Caki2 (cell line): ENCODE measurements around the gene USP2. TPM values are rescaled to one million over a fixed set of nuclear protein-coding genes. Genes with fewer than 3 reads are reported as not detected.
A peak's percentile ranks its signal among the peaks of the same experiment; 100 is the strongest.

Source experiments
- DNase-seq: peaks from one replicate; pipeline ENCODE4 v3.0.0-alpha.2; 2015; ENCODE audit warnings: low read depth
- in situ Hi-C: cut with HindIII; loops from 2 replicates; pipeline ENCODE4 v1.10.0; 2016; ENCODE audit warnings: low sequenced_read_pairs, low pct_unique_long_range_greater_than_20kb, mixed read lengths
- total RNA-seq: library from RNA; depleted of rRNA; stranded (reverse); fragments of >200 nt; shearing (Covaris generic); gene quantifications from 2 replicates; pipeline ENCODE4 v1.2.3, GENCODE V29; 2014; ENCODE audit warnings: low replicate concordance

Gene USP2
- total RNA-seq, 1 experiment from 2014 or later, result 3.7 TPM

DNA sequence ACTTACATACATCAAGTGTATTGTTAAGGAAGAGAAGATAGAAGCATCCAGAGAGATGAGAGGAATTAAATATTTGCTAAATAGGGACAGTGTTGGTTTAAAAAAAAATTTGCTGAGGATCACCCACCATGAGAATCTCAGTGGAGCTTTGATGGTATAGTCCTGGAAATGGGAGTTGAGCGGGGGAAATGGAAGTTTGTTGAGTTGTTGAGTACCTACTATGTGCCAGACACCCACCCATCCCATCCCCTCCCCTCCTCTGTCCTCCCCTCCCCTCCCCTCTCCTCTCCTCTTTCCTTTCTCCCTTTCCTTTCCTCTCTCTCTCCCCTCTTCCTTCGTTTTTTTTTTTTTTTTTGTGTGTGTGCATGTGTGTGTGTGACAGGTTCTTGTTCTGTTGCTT, 30.3 kb downstream of the USP2 start:
- DNase-seq, result no peak
- in situ Hi-C loops, result no loop called here

GRCh38 chr11:119350302-119350701, 31.2 kb downstream of the USP2 start:
- in situ Hi-C loops, result no loop called here
- DNase-seq, result no peak

- in situ Hi-C loops, result no loop called here
- DNase-seq, result no peak
Observed at GRCh38 chr11:119347940-119348605, 33.4 kb downstream of the USP2 start.

DNA sequence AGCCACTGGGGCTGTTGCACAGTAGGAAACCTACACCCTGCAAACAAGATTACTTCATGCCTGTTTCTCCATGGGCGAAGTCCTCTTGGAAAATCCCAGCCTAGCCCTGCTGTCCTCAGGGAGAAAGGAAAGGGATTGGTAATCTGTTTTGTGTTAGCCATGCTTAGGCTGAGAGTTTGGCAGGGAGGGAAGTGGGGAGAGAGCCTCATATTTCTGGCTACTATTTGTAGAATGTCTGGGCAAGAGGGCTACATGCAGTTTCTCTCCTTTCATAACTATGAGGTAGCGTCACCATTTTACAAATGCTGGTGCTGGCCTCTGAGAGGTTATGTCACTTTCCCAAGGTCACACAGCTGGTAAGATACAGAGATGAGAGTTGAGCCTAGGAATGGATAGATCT, 34.2 kb downstream of the USP2 start:
- DNase-seq, result no peak
- in situ Hi-C loops, result no loop called here

GRCh38 chr11:119346605-119347004, 34.9 kb downstream of the USP2 start, which contains the start of gene MFRP:
TSS of gene MFRP (minus strand) at chr11:119346705. CDS start at chr11:119346513, 192 bp downstream.
- DNase-seq, result no peak
- in situ Hi-C loops, result no loop called here

DNA sequence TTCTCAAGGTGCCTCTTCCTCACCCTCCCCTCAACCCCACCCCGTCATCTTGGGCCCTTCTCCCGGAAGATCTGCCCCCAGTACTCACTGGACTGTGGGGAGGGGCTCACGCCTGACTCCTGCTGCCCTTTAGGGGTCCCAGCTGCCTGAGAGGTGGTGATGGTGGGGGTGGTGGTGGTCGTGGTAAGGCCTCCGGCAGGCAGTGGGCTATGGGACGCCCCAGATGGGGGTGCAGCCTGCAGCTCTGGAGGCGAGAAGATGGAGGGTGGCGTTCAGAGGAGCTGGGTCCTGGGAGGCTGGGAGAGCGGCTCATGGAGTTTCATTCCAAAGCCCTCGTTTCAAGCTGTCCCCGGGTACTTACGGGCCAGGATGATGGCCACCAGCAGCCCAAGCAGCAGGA, 35.8 kb downstream of the USP2 start:
- in situ Hi-C loops, result no loop called here
- DNase-seq, result no peak

- in situ Hi-C loops, result no loop called here
- DNase-seq, result no peak
Observed at GRCh38 chr11:119344291-119345010, 37.0 kb downstream of the USP2 start.

- DNase-seq, result no peak
- in situ Hi-C loops, result no loop called here
Observed at GRCh38 chr11:119343726-119344125, 37.8 kb downstream of the USP2 start.

DNA sequence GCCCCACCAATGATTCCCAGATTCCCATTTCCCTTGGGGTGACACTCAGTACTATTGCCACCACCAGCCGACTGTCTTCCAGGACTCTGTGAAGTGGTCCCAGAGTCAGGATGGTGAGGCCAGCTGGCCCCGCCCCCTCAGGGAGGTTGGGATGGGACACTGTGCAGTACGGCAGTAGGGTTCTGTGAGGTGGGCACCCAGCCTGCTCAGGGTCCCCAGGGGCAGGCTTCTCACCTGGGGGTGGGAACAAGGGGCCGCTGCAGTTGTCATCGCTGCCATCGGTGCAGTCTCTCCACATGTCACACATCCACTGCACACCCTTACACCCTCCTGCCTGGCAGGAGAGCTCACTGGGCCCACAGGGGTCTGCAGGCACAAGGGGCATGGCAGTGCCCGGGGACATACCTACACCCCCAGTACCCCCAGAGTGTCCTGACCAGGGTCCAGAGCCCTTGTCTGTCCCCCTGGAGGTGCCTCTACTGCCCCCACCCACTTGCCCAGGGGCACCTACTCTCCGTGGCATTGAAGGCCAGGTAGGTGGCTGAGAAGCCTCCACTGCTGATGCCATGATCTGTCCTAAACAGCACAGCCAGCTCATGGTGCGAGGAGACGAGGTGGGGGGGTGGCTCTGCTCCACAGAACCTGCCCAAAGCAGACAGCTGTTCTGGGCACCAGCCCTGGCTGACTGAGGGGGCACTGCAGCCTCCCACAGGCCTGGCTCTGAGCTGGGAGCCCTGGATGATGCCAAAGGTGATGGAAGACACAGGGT, 38.9 kb downstream of the USP2 start:
- in situ Hi-C loops, result no loop called here
- no peak for DNase-seq

DNA sequence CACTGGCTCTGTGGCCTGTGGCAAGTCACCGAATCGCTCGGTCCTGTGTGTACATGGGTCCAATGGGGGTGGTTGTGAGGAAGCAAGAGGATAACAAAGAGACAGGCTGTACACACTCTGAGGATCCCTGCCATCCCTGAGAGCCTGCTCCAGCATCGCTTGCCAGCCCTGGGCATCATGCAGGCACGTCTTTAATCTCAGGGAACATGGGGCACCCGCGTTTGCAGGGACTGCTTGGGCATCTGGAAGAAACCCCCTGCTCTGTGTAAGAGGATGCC, 39.5 kb downstream of the USP2 start:
- in situ Hi-C loops, result no loop called here
- no peak for DNase-seq

DNA sequence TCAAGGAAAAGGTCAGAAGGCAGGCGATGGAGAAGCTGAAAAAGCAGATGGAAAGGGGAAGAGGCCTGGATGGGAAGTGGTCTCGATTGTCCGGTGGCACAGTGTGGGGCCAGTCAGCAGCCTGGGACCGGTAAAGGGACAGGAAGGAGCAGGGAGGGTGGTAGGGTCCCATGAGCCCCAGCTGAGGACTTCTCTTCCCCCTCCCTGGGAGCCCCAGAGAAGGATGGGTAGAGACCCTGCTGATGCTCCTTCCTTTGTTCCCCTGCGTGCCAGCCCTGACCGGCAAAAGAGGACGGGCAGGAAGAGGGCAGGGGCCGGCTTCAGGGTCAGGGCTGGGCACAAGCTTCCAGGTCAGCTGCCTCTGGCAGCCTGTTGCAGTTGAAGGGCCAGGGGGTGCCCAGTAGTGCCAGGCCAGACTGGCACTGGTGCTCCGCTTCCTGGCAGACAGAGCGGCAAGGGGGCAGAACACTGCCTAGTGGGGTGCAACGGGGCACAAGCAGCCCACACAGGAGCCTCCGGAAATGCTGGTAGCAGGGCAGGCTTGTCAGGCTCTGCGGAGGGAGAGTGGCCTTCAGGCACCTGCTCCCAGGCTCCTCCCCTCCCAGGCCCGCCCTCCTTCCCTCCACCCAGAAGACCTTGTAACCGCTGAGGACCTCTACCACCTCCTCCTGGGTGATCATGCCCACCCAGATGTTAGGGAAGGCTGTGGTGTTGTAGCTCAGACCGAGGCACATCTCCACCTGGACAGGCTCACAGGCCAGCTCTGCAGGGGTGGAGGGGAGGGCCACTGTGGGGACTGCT, 40.1 kb downstream of the USP2 start:
- DNase-seq, result no peak
- in situ Hi-C loops, result no loop called here

DNA sequence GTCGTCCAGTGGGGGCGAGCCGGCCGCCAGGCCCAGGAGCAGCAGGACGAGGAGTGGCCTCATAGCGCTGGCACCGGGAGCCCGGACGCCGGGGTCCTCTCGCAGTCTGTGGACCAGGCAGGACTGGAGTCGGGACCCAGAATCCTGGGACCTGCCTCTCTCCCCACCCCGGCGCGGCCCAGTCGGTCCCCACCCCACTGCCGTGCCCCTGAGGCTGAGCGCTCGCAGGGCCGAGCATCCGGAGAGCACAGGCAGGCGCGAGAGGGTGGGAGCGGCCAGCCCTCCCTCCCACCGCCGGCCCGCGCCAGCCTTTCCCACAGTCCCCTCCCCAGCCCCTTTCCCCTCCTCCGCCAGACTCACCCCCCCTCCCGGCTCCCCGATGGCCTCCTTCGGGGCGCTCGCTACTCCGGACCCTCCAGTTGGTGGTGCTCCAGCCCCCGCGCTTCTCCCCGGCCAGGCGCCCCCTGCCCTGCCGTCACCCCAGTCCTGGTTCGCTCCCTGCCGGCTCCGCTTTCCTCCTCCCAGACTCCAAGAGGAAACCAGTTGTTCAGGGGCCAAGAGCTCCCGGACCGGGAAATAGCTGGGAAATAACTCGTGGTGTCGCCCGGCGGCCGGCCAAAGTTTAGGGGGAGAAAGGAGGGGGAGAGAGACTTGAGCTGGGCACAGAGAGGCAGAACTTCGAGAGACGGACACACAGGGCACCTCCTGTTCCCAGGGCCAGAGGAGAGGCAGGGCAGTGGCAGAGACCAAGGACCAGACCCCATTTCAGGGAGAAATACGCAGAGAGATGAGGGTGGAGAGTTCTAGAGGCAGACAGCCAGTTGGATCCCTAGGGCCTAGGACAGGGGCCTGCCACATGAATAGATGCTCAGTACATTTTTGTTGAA, 40.9 kb downstream of the USP2 start, which contains the start of gene C1QTNF5:
TSS of gene C1QTNF5 (minus strand) at position 549 of the 887 bp plus-strand sequence. CDS start at position 63, 486 bp downstream.
- no peak for DNase-seq
- in situ Hi-C loops, result no loop called here

DNA sequence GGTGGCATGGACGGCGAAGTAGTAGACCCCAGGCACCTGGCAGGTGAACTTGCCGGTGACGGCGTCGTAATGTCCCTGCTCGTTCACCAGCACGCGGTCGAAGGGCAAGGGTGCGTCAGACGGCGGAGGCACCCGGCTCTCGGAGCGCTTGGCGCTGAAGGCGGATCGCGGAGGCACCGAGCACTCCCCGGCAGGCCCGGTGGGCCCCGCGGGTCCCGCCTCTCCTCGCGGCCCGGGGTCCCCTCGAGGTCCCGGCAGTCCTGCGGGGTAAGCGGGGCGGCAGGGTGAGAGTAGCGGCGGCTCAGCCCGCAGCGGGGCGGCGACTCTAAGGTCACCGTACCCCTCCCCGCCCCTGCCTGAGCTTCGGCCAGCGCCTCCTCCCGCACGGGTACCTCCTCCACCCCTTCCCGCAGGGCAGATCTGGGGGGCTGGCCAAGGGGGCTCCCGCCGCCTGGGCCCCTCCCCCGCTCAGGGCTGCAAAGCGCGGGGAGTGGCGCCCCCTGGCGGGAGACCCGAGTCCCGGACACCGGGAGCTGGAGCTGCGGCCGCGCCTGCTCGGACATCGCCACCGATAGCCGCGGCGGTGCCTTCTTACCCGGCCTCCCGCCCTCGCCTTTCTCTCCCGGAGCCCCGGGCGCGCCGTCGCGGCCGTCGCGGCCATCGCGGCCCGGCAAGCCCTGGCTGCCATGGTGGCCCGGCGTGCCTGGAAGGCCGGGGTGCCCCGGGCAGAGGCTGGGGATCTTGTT, 41.7 kb downstream of the USP2 start:
- DNase-seq, result peak; percentile 27
- in situ Hi-C loops, result no loop called here

- in situ Hi-C loops, result no loop called here
- DNase-seq, result no peak
Observed at GRCh38 chr11:119338965-119339588, 42.4 kb downstream of the USP2 start.

DNA sequence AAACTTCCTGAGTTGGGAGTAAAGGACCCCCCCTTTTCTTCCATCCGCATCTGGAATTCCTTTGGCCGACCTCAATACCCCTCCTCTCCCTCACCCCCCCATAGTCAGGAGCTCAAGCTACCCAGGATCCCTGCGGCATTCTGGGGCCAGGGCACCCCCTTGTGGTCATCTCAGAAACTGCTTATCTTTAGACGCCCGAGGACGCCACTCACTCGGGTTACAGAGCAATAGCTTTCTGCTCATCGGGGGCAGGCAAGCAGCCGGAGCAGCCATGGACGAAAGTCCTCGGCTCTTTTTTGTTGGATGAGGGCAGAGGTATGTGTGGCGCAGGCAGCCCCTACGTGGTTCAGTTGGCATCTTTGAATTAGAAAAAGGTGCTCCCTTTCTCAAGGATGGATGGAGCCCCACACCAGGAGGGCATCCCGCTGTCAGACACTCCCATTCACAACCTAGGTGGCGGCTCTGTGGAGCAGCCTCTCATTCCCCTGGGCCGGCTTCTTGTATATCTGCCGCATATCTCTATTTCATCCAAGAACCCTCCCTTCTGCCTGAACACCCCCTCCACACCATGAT, 43.1 kb downstream of the USP2 start:
- DNase-seq, result peak; percentile 51
- in situ Hi-C loops, result no loop called here

DNA sequence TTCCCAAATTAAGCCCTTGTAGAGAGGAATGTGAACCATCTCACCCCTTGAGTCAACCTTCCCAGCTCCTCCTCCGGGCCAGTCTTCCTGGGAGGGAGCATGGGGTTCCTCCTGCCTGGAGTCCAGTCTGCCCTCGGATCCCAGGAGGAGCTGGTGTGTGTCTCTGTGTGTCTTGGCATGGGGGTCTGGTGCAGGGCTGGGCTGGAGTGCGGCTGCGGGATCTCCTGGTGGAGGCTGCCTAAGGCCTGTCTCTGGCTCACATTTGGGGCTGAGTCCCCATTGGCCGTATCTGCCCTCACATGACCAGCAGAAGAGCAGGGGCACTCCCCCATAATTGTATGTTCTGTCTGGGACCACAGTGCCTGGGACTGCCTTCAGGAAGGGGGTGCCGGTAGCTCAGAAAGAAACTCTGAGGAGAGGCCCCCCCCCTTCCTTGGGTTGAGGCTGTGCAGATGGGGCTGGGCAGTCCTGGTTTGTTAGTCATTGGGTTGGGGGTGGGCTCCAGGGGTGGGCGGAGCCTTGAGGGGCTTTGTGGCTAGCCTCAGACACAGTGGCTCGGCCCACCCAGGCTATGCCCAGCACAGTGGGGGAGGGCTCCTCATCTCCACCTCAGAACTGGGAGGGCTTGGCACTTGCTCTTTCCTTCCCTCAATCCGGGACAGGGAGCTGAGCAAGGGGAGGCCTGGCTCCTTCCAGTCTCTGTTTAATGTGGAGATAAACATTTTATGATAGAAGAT, 43.7 kb downstream of the USP2 start:
- DNase-seq, result no peak
- in situ Hi-C loops, result no loop called here
